ENCODE data around the gene SLC7A1. TPM values are rescaled to one million over a fixed set of nuclear protein-coding genes. Genes with fewer than 3 reads are reported as not detected.
A peak's percentile ranks its signal among the peaks of the same experiment; 100 is the strongest.

SLC7A1 gene
- total and polyA plus RNA-seq, 2 of the 13 experiments (the other 11 are each of a cell fraction or from before 2014, with no cell fraction given): 14.5 to 15.3 TPM

- TF ChIP-seq ZNF318 (CRISPR knock-in tag; IDR thresholded peaks at IDR 0.05) (no peak), SIX1 (CRISPR knock-in tag; IDR thresholded peaks at IDR 0.05; ENCODE audit: borderline replicate concordance) (0 out of 2 replicates have a peak, but pooled peaks have one; percentile 32), FOXA1 (IDR thresholded peaks at IDR 0.05) (peak; percentile 56), FOXA1 (CRISPR knock-in tag; IDR thresholded peaks at IDR 0.05) (peak; percentile 96), ZNF280D (CRISPR knock-in tag; IDR thresholded peaks at IDR 0.05) (0 out of 2 replicates have a peak, but pooled peaks have one; percentile 47), RARA (CRISPR knock-in tag; IDR thresholded peaks at IDR 0.05) (peak; percentile 89), NR2F1 (CRISPR knock-in tag; IDR thresholded peaks at IDR 0.05) (peak; percentile 95 to 96), KDM1A (CRISPR knock-in tag; IDR thresholded peaks at IDR 0.05) (peak; percentile 72; the same call in 1 of the 2 replicates), MEIS2 (CRISPR knock-in tag; IDR thresholded peaks at IDR 0.05) (peak; percentile 62; the same call in 1 of the 2 replicates), REST (IDR thresholded peaks at IDR 0.05; ENCODE audit: borderline replicate concordance in 1 of 2, low read depth in 1 of 2, low read length in 2 of 2) (0 out of 4 replicates have a peak, but pooled peaks of 1 of the 2 experiments have one; percentile 10)
Measured at GRCh38 chr13:29571876-29572570, 23.5 kb downstream of the SLC7A1 start (continued).
